Measurements from ENCODE around the gene MLLT3. TPM values are rescaled to one million over a fixed set of nuclear protein-coding genes. Genes with fewer than 3 reads are reported as not detected.
A peak's percentile ranks its signal among the peaks of the same experiment; 100 is the strongest.

Gene MLLT3
- total and polyA plus RNA-seq, 9 donors = 8.7 to 15.4 (median 13.8) TPM

DNA sequence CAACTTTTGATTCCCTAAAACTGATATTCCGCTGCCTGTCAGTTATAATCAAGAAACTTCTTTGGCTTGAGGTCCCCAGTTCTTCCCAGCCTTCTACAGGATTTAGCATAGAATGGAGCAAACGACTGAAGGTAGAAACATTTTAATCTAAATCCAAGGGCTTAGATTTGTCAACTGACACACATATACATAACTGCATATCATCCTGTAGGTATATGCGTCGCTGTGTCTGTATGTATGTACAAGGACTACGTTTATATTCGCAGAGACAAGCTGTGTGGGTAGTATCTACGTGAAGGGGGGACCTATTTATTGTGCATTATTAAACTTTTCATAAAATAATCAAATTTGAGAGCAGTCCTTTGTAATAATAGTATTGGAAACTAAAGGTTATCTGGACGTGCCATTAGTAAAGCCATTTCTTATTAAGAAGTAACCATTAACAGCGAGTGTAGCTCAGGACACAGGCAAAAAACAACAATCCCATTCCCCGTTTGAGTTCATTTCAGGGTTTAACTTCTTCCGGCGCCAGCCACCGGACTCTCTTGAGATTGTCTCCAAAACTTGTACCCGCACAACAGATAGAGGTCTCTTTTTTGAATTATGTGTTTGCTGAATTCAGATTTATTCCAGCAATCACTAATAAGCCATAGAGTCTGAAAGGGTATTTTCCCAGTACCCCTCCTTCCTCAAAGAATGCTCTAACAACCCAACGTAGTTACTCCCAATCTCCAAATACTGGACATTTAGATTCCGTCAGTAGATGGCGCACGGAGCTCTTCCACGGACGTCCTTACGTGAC, 2.1 kb upstream of the MLLT3 start:
- WGBS, 3 donors = 26 to 30% (median 27%) methylated on average over 21 of the region's 21 CpGs
- peak overlapping the region in 1 of 2 donors; percentile 19 for H3K27ac ChIP-seq
- H3K4me3 ChIP-seq = peak overlapping the region; percentile 16
- intact Hi-C loops (cut with DNase I) = loop anchor here (5.0 to 10.0 kb wide), 10 partner anchors 58 to 700 kb away; partner anchors contain the start of gene FOCAD (in 2 of the 4)
- DNase-seq = peak; percentile 35 to 65 (median 50)
- no peak for TF ChIP-seq EP300 (IDR thresholded peaks at IDR 0.05)
- TF ChIP-seq, protein P1, sequence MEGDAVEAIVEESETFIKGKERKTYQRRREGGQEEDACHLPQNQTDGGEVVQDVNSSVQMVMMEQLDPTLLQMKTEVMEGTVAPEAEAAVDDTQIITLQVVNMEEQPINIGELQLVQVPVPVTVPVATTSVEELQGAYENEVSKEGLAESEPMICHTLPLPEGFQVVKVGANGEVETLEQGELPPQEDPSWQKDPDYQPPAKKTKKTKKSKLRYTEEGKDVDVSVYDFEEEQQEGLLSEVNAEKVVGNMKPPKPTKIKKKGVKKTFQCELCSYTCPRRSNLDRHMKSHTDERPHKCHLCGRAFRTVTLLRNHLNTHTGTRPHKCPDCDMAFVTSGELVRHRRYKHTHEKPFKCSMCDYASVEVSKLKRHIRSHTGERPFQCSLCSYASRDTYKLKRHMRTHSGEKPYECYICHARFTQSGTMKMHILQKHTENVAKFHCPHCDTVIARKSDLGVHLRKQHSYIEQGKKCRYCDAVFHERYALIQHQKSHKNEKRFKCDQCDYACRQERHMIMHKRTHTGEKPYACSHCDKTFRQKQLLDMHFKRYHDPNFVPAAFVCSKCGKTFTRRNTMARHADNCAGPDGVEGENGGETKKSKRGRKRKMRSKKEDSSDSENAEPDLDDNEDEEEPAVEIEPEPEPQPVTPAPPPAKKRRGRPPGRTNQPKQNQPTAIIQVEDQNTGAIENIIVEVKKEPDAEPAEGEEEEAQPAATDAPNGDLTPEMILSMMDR (IDR thresholded peaks at IDR 0.05) = peak; percentile 61 to 69 (median 64)
- H3K36me3 ChIP-seq = no peaks in the 10 kb centered on the region
- peaks cover 2% of the 10 kb centered on the region for H3K4me1 ChIP-seq (ENCODE audit: insufficient read depth)
- no peaks in the 10 kb centered on the region for H3K27me3 ChIP-seq
- no peaks in the 10 kb centered on the region for H3K9me3 ChIP-seq

DNA sequence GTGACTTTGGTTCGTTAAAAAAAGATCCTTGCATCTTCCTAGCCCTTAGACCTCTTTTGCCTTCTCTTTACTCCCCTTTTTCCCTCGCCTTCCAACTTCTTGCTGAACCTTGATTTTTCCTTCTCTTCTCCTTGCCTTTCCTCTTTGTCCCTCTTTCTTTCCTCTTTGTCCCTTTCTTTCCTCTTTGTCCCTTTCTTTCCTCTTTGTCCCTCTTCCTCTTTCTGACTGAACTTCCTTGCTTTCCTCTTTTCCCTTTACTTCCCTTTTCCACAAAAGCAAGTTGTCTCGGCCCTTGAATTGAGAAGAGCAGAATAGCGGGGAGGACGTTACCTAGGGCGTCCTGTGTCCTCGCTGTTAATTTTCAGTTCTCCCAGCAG, 1.4 kb upstream of the MLLT3 start:
- 23 to 27% (median 23%) methylated on average over 7 of the region's 7 CpGs for WGBS, 3 donors
- H3K4me1 ChIP-seq (ENCODE audit: insufficient read depth) = peaks cover 2% of the 10 kb centered on the region
- no peaks in the 10 kb centered on the region for H3K27me3 ChIP-seq
- peak overlapping the region in 1 of 2 donors; percentile 19 for H3K27ac ChIP-seq
- intact Hi-C loops (cut with DNase I) = loop anchor here (5.0 to 10.0 kb wide), 10 partner anchors 59 to 699 kb away; partner anchors contain the start of gene FOCAD (in 2 of the 4)
- H3K9me3 ChIP-seq = no peaks in the 10 kb centered on the region
- H3K4me3 ChIP-seq = peak overlapping the region; percentile 69
- no peak for DNase-seq
- no peaks in the 10 kb centered on the region for H3K36me3 ChIP-seq
- TF ChIP-seq EP300 (IDR thresholded peaks at IDR 0.05) (no peak), POLR2A (IDR thresholded peaks at IDR 0.05) (no peak)
- TF ChIP-seq, protein P1 (IDR thresholded peaks at IDR 0.05) = no peak

DNA sequence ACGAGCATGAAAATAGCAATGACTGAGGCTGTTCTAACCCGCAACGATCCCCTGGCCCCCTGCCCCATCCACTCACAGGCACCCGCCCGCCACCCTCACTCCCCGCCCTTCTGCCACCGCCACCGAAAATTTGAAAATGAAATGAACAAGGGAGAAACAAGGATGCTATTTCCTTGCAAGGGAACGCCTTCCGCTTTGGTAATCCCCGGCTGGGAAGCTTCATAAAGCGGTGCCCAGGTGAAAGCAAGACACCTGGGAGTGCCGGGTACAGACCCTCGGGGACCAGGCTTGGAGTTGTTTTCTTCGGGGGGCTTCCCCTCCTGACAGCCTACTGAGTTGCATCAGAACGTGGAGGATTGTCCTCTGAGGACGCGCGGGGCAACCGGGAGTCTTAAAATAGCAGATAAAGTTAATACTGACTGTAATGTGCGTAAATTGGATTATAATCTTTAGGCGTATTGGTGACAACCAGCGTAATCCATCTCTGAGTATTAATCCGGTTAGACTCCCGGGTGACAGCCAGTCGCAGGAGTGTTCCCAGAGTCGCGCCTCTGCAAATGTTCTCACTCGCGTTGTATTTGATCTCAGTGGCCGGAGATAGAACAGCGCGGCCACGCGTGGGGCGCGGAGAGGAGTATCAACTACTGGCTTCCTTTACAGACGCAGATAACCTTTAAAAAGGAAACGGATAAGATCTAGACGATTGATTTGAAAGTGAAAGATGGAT, 885 bp upstream of the MLLT3 start:
- H3K27me3 ChIP-seq = no peaks in the 10 kb centered on the region
- peak overlapping the region; percentile 69 for H3K4me3 ChIP-seq
- H3K27ac ChIP-seq = peak overlapping the region in 1 of 2 donors; percentile 25
- peak; percentile 30 to 57 (median 52) for DNase-seq
- 1% methylated on average over 40 of the region's 40 CpGs for WGBS, 3 donors
- no peaks in the 10 kb centered on the region for H3K36me3 ChIP-seq
- H3K4me1 ChIP-seq (ENCODE audit: insufficient read depth) = peaks cover 2% of the 10 kb centered on the region
- TF ChIP-seq EP300 (IDR thresholded peaks at IDR 0.05) (no peak), POLR2A (IDR thresholded peaks at IDR 0.05) (no peak)
- TF ChIP-seq, protein P1 (IDR thresholded peaks at IDR 0.05) = no peak
- intact Hi-C loops (cut with DNase I) = loop anchor here (5.0 to 10.0 kb wide), 10 partner anchors 59 to 698 kb away; partner anchors contain the start of gene FOCAD (in 2 of the 4)
- no peaks in the 10 kb centered on the region for H3K9me3 ChIP-seq

DNA sequence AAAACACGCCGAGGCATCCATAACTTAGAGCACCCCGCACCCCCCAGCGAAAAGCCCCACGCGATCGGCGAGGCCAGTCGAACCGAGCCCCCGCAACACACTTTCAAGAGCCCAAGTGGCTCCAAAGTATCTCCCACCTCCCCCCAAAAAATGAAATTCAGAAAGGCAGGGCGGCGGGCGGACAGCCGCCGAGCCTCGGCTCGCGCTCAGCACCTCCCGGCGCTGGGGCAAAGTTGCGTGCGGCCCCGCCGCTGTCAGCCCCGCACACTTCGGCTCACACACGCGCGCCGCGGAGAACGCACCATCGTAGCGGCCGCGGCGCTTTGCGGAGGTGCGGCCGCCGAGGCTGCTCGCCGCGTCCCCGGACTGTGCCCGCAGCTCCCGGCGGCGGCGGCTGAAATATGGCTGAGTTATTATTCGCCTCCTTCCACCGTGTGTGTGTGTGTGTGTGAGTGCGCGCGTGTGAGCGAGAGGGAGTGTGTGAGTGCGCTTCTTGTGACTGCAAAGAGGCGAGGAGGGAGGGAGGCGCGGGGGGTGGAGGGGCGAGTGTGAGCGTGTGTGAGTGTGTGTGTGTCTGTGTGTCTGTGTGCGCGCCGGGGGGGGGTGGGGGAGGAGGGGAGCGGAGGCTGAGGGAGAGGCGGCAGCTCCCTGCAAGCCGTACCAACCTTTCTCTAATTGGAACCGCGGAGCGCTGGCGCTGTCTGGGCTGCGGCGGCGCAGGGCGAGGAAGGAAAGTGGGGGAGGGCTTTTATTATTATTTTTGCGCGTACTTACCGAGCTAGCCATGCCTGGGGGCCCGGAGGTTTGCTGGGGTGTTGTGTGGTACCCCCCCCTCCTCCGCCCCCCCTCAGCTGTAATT, 599 bp downstream of the MLLT3 start:
- Histone ChIP-seq H3K4me1 (ENCODE audit: insufficient read depth) (peaks cover 2% of the 10 kb centered on the region), H3K27me3 (no peaks in the 10 kb centered on the region), H3K27ac (peak overlapping the region; percentile 23 to 79), H3K36me3 (no peaks in the 10 kb centered on the region), H3K4me3 (peak overlapping the region; percentile 69), H3K9me3 (no peaks in the 10 kb centered on the region)
- peak; percentile 81 to 89 (median 83) for DNase-seq
- TF ChIP-seq POLR2A (IDR thresholded peaks at IDR 0.05) (no peak), EP300 (IDR thresholded peaks at IDR 0.05) (no peak)
- intact Hi-C loops (cut with DNase I) = loop anchor here (5.0 to 10.0 kb wide), 10 partner anchors 61 to 697 kb away; partner anchors contain the start of gene FOCAD (in 2 of the 4)
- WGBS, 3 donors = 0 to 1% (median 1%) methylated on average over 67 to 82 of the region's 82 CpGs
